GM12865 (cell line): ENCODE measurements around the gene SESN3.

Experiments
- DNase-seq: peaks from one replicate; pipeline ENCODE4 v3.0.0; 2010; ENCODE audit warnings: low read depth
- H3K4me3 ChIP-seq: 2 replicates; pipeline ENCODE4 v1.5.1; 2011; ENCODE audit warnings: mild to moderate bottlenecking, low read depth, low read length, control low read depth
- CTCF ChIP-seq: IDR thresholded peaks from 2 replicates; pipeline ENCODE4 v1.5.1; 2011; ENCODE audit warnings: low read length, control low read depth, low read depth, inconsistent platforms; ENCODE audit not compliant: insufficient read depth; ENCODE audit errors: missing control alignments

SESN3 gene

GRCh38 chr11:95123556-95123955, 107.4 kb downstream of the SESN3 start:
- no peak overlapping the region for H3K4me3 ChIP-seq
- DNase-seq, result no peak
- TF ChIP-seq CTCF, result no peak

GRCh38 chr11:95121698-95122097, 109.3 kb downstream of the SESN3 start:
- no peak for TF ChIP-seq CTCF
- no peak for DNase-seq
- H3K4me3 ChIP-seq, result no peak overlapping the region

DNA sequence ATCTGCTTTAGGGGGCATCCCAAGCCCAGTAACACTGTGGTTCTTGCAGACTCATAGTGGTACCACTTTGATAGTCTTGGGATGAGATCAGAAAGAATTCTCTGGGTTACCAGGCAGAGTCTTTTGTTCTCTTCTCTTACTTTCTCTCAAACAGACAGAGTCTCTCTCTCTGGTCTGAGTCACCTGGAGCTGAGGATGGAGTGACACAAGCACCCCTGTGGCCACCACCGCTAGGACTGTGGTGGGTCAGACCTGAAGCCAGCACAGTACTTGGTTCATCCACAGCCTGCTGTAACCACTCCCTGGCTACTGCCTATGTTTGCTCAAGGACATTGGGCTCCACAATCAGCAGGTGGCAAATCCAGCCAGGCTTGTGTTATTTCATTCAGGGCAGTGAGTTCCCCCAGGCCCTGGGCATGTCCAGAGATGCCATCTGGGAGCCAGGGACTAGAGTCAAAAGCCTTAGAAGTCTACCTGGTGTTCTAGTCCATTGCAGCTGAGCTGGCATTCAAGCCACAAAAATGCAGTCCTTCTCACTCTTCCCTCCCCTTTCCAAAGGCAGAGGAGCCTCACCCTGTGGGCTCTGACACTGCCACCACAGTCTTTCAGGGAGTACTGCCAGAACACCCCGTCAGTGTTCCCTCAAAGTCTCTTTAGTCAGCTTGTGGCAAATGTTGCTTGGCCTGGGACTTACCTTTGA, 111.5 kb downstream of the SESN3 start:
- TF ChIP-seq CTCF, result no peak
- no peak overlapping the region for H3K4me3 ChIP-seq
- peak; percentile 17 for DNase-seq

DNA sequence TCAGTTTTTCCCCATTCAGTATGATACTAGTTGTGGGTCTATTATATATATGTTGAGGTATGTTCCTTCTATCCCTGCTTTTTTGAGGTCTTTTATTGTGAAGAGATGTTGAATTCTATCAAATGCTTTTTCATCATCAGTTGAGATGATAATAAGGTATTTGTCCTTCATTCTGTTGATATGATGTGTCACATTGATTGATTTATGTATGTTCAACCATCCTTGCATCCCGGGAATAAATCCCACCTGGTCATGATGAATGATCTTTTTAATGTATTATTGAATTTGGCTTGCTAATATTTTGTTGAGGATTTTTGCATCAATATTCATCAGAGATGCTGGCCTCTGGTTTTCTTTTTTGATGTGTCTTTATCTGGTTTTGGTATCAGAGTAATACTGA, 115.4 kb downstream of the SESN3 start:
- no peak overlapping the region for H3K4me3 ChIP-seq
- TF ChIP-seq CTCF, result no peak
- no peak for DNase-seq
